HUES48 (cell line): Measurements from ENCODE around the gene SUFU.

ENCODE experiments used
- H3K27ac ChIP-seq: one replicate; pipeline ENCODE4 v1.7.0; 2013; ENCODE audit warnings: low read depth, low read length, inconsistent platforms
- H3K27me3 ChIP-seq: 2 replicates; pipeline ENCODE4 v1.6.1; 2013; ENCODE audit warnings: mild to moderate bottlenecking, low read length; ENCODE audit not compliant: control insufficient read depth, insufficient read depth
- H3K36me3 ChIP-seq: 2 replicates; pipeline ENCODE4 v1.6.1; 2013; ENCODE audit warnings: low read length; ENCODE audit not compliant: control insufficient read depth, insufficient read depth
- H3K4me1 ChIP-seq: 2 replicates; pipeline ENCODE4 v1.6.1; 2013; ENCODE audit warnings: mild to moderate bottlenecking, low read length; ENCODE audit not compliant: control insufficient read depth, insufficient read depth
- H3K4me3 ChIP-seq: 2 replicates; pipeline ENCODE4 v1.5.1; 2013; ENCODE audit warnings: mild to moderate bottlenecking, low read depth, low read length
- H3K9ac ChIP-seq: 2 replicates; pipeline ENCODE4 v1.6.1; 2013; ENCODE audit warnings: mild to moderate bottlenecking, low read depth, low read length, moderate library complexity
- H3K9me3 ChIP-seq: 2 replicates; pipeline ENCODE4 v1.6.1; 2013; ENCODE audit warnings: low read length; ENCODE audit not compliant: control insufficient read depth, insufficient read depth

Gene SUFU

DNA sequence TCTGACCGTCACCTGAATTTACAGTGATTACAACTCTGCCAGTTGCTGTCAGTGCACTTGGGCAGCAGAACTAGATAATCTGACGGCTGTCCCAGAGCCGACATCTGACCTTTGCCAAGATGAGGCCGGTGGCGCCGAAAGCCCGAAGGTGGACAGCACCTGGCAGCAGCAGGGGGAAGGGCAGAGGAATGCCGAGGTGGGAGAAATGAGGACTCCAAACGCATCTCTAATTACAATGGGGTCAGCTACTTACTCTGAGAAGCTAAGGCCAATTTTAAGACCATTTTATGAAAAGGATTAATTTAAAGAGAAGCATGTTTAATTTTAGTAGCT lies 174.3 kb downstream of the SUFU start:
- no peak overlapping the region for H3K4me3 ChIP-seq
- H3K27ac ChIP-seq: no peak overlapping the region
- H3K9me3 ChIP-seq: no peaks in the 10 kb centered on the region
- H3K27me3 ChIP-seq: no peaks in the 10 kb centered on the region
- no peak overlapping the region for H3K9ac ChIP-seq
- peaks cover 60% of the 10 kb centered on the region for H3K4me1 ChIP-seq
- peaks cover 12% of the 10 kb centered on the region for H3K36me3 ChIP-seq

DNA sequence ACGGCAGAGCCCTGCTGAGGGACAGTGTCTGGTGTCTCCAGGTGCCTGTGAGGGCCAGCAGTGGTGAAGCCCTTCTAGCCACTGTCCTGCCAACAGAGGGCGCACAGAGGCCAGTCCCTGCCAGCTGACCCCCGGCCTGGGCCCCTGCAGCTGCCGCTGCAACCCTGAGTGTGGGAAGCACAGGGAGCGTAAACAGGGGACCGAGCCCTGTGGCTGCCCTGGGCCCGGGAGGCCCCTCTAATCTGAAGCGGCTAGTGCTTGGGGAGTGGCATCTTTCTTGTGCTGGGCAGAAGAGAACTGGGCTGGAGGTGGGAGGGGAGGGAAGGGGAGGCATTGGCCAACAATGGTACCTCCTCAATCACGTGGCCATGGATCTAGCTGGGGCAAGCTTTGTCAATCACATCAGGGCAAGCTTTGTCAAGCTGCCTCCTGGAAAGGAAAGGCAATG lies 175.1 kb downstream of the SUFU start:
- Histone ChIP-seq H3K4me1 (peaks cover 53% of the 10 kb centered on the region), H3K27me3 (no peaks in the 10 kb centered on the region), H3K27ac (peak overlapping the region; percentile 56), H3K9me3 (no peaks in the 10 kb centered on the region), H3K4me3 (no peak overlapping the region), H3K9ac (no peak overlapping the region), H3K36me3 (peaks cover 16% of the 10 kb centered on the region)

DNA sequence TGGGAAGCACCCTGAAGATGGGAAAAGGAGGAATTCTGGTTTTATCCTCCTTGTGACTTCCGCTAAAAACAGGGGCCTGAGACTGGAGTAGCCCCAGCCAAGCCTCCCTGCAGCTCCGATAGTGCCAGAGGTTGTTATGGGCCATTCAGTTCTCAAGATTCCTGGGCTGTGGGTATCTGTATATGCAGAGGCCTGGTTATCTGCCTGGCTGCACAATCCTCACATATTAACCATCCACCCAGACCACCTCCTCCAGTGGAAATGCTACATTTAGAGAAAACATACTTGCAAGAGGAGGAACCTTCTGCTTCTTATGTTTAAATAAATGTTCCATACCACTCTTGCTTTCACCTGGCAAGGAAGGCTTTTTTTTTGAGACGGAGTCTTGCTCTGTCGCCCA lies 175.8 kb downstream of the SUFU start:
- Histone ChIP-seq H3K9ac (no peak overlapping the region), H3K4me1 (peaks cover 46% of the 10 kb centered on the region)

DNA sequence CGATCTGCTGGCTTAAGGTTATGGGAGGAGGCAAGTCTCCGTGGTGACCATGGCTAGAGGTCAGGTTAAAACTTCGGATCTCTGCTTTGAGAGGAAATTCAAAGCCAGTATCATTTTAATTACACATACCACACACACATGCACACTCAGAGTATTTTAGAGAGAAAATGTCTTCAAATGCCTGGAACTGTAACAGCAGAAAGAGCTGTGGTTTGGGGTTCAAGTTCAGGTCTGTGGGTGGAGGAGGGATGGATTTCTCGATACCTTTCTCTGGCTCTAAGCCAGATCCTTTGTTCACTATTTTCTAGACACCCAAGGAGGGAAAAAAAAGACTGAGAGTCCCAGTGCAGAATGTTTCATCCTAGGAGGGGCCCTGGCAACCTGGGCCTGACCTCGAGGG lies 177.9 kb downstream of the SUFU start:
- Histone ChIP-seq H3K9ac (no peak overlapping the region), H3K27ac (no peak overlapping the region), H3K4me1 (peaks cover 28% of the 10 kb centered on the region), H3K4me3 (no peak overlapping the region), H3K27me3 (no peaks in the 10 kb centered on the region), H3K36me3 (peaks cover 25% of the 10 kb centered on the region), H3K9me3 (no peaks in the 10 kb centered on the region)

More for the DNA sequence above, 175.8 kb downstream of the SUFU start:
- Histone ChIP-seq H3K4me3 (no peak overlapping the region), H3K27ac (peak overlapping the region; percentile 56), H3K9me3 (no peaks in the 10 kb centered on the region), H3K36me3 (peaks cover 17% of the 10 kb centered on the region), H3K27me3 (no peaks in the 10 kb centered on the region)

DNA sequence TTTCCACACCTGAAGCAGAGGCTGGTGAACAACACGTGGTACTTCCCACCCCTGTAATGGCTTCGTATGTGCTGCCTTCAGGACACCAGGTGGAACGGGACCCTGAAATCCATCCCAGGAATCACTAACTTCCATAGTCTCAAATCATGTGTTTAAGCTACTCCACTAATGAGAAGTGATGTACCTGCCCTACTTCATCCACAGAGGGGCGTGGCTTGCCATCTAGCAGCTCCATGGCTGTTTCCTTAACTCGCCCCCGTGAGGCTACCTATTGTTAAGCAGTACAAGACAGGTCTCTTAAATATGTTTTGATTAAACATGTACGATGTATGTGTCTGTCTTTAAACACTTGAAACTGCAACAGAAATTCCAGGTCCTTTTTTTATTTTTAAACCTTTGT lies 178.6 kb downstream of the SUFU start:
- Histone ChIP-seq H3K4me1 (peaks cover 21% of the 10 kb centered on the region), H3K9me3 (no peaks in the 10 kb centered on the region), H3K27ac (no peak overlapping the region), H3K4me3 (no peak overlapping the region), H3K9ac (no peak overlapping the region), H3K27me3 (no peaks in the 10 kb centered on the region), H3K36me3 (peaks cover 25% of the 10 kb centered on the region)

DNA sequence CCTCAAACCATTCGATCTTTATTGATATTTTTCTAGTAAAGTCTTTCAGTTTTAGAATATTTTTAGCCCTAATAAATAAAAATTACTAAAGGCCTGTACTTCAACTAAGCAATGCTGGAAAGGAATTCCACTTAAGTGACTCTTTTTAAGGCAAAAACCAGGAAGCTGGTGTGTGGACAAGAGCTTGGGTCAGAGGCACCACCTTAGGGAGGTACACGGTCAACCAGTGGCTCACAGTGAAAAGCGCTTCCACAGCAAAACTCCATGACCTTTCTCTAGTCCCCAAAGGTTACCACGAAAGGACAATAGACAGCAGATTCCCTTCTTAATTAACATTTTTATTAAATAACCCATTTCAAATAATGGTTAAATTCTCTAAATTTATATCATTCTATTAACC lies 179.2 kb downstream of the SUFU start:
- Histone ChIP-seq H3K27ac (no peak overlapping the region), H3K4me3 (no peak overlapping the region), H3K9me3 (no peaks in the 10 kb centered on the region), H3K36me3 (peaks cover 25% of the 10 kb centered on the region), H3K9ac (no peak overlapping the region), H3K4me1 (peaks cover 16% of the 10 kb centered on the region), H3K27me3 (no peaks in the 10 kb centered on the region)
